Sigmoid colon (tissue), 7 donors: ENCODE measurements around the gene MTF2. TPM values are rescaled to one million over a fixed set of nuclear protein-coding genes. Genes with fewer than 3 reads are reported as not detected.
"Not testable (repeated sequence)": the region's sequence is repeated elsewhere in the genome, so short reads cannot be mapped to it uniquely, and the experiment has no call there.

Experiments used
- DNase-seq: peaks from one replicate; pipeline ENCODE4 v3.0.0-alpha.2; 2019
- H3K27ac ChIP-seq, 4 donors: fragments of 200-600 bp; sonication (generic); one replicate each; pipeline ENCODE4 v1.5.1; 2016 to 2019; ENCODE audit warnings: mild to moderate bottlenecking in 1 of 4
- H3K27me3 ChIP-seq, 3 donors: fragments of 200-600 bp; sonication (generic); one replicate each; pipeline ENCODE4 v1.5.1; 2019; ENCODE audit warnings: mild to moderate bottlenecking in 1 of 3
- H3K36me3 ChIP-seq, 4 donors: fragments of 200-600 bp; sonication (generic); one replicate each; pipeline ENCODE4 v1.5.1; 2016 to 2019
- H3K4me1 ChIP-seq, 4 donors: fragments of 200-600 bp; sonication (generic); one replicate each; pipeline ENCODE4 v1.5.1; 2017 to 2019
- H3K4me3 ChIP-seq, 4 donors: fragments of 200-600 bp; sonication (generic); one replicate each; pipeline ENCODE4 v1.5.1; 2017 to 2019; ENCODE audit warnings: mild to moderate bottlenecking in 2 of 4, moderate library complexity in 1 of 4
- H3K9me3 ChIP-seq, 4 donors: fragments of 200-600 bp in 3 of 4; sonication (generic) in 3 of 4; one replicate each; pipeline versions ENCODE4 v1.5.1 to v1.6.1; 2013 to 2019
- EP300 ChIP-seq, 4 donors: sonication (generic); formaldehyde crosslinking; IDR thresholded peaks; one replicate each; pipeline ENCODE4 v1.6.1; 2017; ENCODE audit warnings: antibody characterized with exemption in 4 of 4
- POLR2A ChIP-seq, 2 donors: fragments of 450-650 bp; IDR thresholded peaks; one replicate each; pipeline ENCODE4 v1.6.1; 2016; ENCODE audit warnings: antibody characterized with exemption in 2 of 2, mild to moderate bottlenecking in 2 of 2, moderate library complexity in 2 of 2
- POLR2AphosphoS5 ChIP-seq, 4 donors: sonication (generic); formaldehyde crosslinking; IDR thresholded peaks; one replicate each; pipeline ENCODE4 v1.6.1; 2017; ENCODE audit warnings: antibody characterized with exemption in 4 of 4
- WGBS, 2 donors: extraction: QIAGEN DNeasy Blood & Tissue Kit; methylation state at CpG; one replicate each; pipeline ENCODE4 v1.1.7; 2013; 5-methylcytosine and 5-hydroxymethylcytosine counted together
- intact Hi-C: fragments of 100-400 bp; cut with DNase I; formaldehyde crosslinking; loops from one replicate; pipeline ENCODE4 v1.15.1; 2023
- polyA plus RNA-seq, 3 donors: library from polyadenylated mRNA; stranded (reverse); fragments of 200-250 nt; gene quantifications; one replicate each; pipeline ENCODE4 v1.2.3, GENCODE V29; 2013
- total RNA-seq, 4 donors: library from RNA; depleted of rRNA; stranded (reverse); fragments of >200 nt; gene quantifications; one replicate each; pipeline ENCODE4 v1.1.0, GENCODE V29; 2016
- TF ChIP-seq, protein P1 (sequence below), 4 experiments: fragments of 450-650 bp in 3 of 4; fragments of 200-600 bp in 1 of 4; IDR thresholded peaks; one replicate each; pipeline ENCODE4 v1.5.1; 2016 to 2019; ENCODE audit warnings: antibody characterized with exemption in 4 of 4, mild to moderate bottlenecking in 3 of 4, moderate library complexity in 2 of 4
- donor health status: healthy with polysubstance abuse.
- donor health status: Bipolar disorder and iron deficiency.
- donor health status: healthy.

MTF2 gene
- total and polyA plus RNA-seq, 7 donors = 7.2 to 17.8 (median 12.3) TPM

DNA sequence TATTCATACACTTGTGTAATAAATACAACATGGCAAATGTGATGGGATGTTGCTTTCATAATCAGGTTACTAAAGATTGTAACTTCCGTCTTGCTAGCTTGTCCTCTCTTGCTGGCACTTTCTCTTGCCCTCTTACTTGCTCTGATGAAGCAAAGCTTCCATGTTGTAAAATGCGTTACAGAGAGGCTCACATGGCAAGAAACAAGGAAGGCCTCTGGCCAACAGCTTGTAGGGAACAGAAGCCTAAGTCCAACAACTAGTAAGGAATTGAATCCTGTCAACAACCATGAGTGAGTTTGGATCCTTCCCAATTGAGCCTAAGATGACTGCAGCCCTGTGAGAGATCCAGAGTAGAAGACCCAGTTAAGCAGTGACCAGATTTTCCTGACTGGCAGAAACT lies 85.7 kb downstream of the MTF2 start:
- Histone ChIP-seq H3K27me3 (no peaks in the 10 kb centered on the region), H3K36me3 (peaks cover 0 to 2% (median 0%) of the 10 kb centered on the region in 4 donors), H3K9me3 (no peaks in the 10 kb centered on the region), H3K4me1 (no peaks in the 10 kb centered on the region), H3K4me3 (no peak overlapping the region), H3K27ac (no peak overlapping the region)
- WGBS, 2 donors = 92 to 94% methylated on average over 2 of the region's 2 CpGs
- no peak for DNase-seq
- intact Hi-C loops = no loop called here
- no peak for TF ChIP-seq POLR2A (IDR thresholded peaks at IDR 0.05)
- no peak for TF ChIP-seq POLR2AphosphoS5 (IDR thresholded peaks at IDR 0.05)
- TF ChIP-seq, protein P1, sequence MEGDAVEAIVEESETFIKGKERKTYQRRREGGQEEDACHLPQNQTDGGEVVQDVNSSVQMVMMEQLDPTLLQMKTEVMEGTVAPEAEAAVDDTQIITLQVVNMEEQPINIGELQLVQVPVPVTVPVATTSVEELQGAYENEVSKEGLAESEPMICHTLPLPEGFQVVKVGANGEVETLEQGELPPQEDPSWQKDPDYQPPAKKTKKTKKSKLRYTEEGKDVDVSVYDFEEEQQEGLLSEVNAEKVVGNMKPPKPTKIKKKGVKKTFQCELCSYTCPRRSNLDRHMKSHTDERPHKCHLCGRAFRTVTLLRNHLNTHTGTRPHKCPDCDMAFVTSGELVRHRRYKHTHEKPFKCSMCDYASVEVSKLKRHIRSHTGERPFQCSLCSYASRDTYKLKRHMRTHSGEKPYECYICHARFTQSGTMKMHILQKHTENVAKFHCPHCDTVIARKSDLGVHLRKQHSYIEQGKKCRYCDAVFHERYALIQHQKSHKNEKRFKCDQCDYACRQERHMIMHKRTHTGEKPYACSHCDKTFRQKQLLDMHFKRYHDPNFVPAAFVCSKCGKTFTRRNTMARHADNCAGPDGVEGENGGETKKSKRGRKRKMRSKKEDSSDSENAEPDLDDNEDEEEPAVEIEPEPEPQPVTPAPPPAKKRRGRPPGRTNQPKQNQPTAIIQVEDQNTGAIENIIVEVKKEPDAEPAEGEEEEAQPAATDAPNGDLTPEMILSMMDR (IDR thresholded peaks at IDR 0.05) = no peak
- no peak for TF ChIP-seq EP300 (IDR thresholded peaks at IDR 0.05)

DNA sequence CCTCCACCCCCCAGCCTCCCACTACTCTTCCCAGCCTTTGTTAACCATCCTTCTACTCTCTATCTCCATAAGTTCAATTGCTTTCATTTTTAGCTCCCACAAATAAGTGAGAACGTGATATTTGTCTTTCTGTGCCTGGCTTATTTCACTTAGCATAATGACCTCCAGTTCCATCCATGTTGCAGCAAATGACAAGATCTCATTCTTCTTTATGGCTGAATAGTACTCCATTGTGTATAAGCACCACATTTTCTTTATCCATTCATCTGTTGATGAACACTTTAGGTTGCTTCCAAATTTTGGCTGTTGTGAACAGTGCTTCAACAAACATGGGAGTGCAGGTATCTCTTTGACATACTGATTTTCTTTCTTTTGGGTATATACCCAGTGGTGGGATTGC lies 86.8 kb downstream of the MTF2 start:
- intact Hi-C loops, H3K27ac ChIP-seq, H3K27me3 ChIP-seq, DNase-seq, H3K9me3 ChIP-seq, H3K4me1 ChIP-seq, H3K36me3 ChIP-seq, H3K4me3 ChIP-seq: not testable (repeated sequence)
- 94 to 98% methylated on average over 1 of the region's 1 CpG for WGBS, 2 donors

DNA sequence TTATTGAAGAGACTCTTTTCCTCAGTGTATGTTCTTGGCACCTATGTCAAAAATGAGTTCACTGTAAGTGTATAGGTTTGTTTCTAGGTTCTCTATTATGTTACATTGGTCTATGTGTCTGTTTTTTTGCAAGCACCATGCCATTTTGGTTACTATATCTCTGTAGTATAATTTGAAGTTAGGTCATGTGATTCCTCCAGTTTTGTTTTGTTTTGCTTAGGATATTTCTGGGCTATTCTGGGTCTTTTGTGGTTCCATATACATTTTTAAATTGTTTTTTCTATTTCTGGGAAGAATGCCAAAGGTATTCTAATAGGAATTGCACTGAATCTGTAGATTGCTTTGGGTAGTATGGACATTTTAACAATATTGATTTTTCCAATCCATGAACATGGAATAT lies 87.9 kb downstream of the MTF2 start:
- H3K36me3 ChIP-seq = no peaks in the 10 kb centered on the region

DNA sequence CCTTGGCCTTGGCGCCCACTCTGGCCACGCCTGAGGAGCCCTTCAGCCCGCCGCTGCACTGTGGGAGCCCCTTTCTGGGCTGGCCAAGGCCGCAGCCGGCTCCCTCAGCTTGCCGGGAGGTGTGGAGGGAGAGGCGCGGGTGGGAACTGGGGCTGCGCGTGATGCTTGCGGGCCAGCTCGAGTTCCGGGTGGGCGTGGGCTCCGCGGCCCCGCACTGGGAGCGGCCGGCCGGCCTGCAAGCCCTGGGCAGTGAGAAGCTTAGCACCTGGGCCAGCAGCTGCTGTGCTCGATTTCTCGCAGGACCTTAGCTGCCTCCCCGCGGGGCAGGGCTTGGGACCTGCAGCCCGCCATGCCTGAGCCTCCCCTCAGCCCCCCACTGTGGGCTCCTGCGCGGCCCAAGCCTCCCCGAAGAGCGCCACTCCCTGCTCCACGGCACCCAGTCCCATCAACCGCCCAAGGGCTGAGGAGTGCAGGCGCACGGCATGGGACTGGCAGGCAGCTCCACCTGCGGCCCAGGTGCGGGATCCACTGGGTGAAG lies 91.1 kb downstream of the MTF2 start:
- H3K36me3 ChIP-seq, H3K9me3 ChIP-seq, H3K4me3 ChIP-seq, H3K27me3 ChIP-seq, H3K27ac ChIP-seq, DNase-seq: not testable (repeated sequence)
- intact Hi-C loops = loop anchor here (10.0 kb wide), 1 partner anchor 385 kb away; the partner anchor contains the start of gene EVI5
- H3K4me1 ChIP-seq = peaks cover 0 to 29% (median 16%) of the 10 kb centered on the region in 4 donors
- WGBS, 2 donors = 96 to 98% methylated on average over 36 of the region's 36 CpGs

More for the DNA sequence above, 87.9 kb downstream of the MTF2 start:
- Histone ChIP-seq H3K4me1 (peaks cover 0 to 13% (median 3%) of the 10 kb centered on the region in 4 donors), H3K4me3 (no peak overlapping the region), H3K27ac (no peak overlapping the region), H3K9me3 (no peaks in the 10 kb centered on the region), H3K27me3 (no peaks in the 10 kb centered on the region)
- intact Hi-C loops = no loop called here
- TF ChIP-seq POLR2AphosphoS5 (IDR thresholded peaks at IDR 0.05) = no peak
- no peak for TF ChIP-seq POLR2A (IDR thresholded peaks at IDR 0.05)
- TF ChIP-seq, protein P1 (IDR thresholded peaks at IDR 0.05) = no peak
- no peak for TF ChIP-seq EP300 (IDR thresholded peaks at IDR 0.05)
- no peak for DNase-seq

DNA sequence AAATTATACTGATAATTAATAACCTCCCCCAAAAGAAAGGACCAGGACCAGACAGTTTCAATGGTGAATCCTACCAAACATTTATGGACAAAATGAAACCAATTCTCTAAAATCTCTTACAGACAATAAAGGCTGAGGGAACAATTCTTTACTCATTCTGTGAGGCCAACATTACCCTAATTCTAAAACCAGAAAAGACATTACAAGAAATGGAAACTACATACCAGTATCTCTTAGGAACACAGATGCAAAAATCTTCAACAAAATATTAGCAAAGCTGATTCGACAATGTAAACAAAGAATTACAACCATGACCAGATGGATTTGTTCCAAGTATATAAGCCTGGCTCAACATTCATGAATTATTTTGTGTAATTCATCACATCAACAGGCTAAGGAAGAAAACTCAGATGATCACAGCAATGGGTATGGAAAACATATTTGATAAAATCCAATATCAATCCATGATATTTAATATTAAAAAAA lies 92.5 kb downstream of the MTF2 start:
- Histone ChIP-seq H3K9me3 (no peaks in the 10 kb centered on the region), H3K4me1 (peaks cover 0 to 31% (median 18%) of the 10 kb centered on the region in 4 donors), H3K36me3 (peaks cover 0 to 8% (median 0%) of the 10 kb centered on the region in 4 donors), H3K4me3 (no peak overlapping the region), H3K27ac (no peak overlapping the region), H3K27me3 (no peaks in the 10 kb centered on the region)
- WGBS, 2 donors = 19 to 54% methylated on average over 1 of the region's 1 CpG
- intact Hi-C loops = loop anchor here (10.0 kb wide), 1 partner anchor 387 kb away; the partner anchor contains the start of gene EVI5
- TF ChIP-seq EP300 (IDR thresholded peaks at IDR 0.05) (no peak), POLR2A (IDR thresholded peaks at IDR 0.05) (no peak)
- TF ChIP-seq, protein P1 (IDR thresholded peaks at IDR 0.05) = no peak
- no peak for DNase-seq

DNA sequence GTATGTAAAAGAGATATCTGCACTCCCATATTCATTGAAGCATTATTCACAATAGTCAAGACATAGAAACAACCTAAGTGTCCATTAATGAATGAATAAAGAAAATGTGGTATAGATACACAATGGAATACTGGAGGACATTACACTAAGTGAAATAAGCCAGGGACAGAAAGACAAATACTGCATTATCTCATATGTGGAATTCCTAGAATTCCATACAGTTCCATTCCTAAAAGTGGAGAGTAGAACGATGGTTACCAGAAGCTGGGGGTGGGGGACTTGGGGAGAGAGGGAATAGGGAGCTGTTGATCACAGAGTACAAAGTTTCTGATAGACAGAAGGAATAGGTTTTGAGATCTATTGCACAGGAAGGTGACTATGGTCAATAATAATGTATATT lies 93.7 kb downstream of the MTF2 start:
- DNase-seq = no peak
- Histone ChIP-seq H3K9me3 (no peaks in the 10 kb centered on the region), H3K27ac (no peak overlapping the region), H3K36me3 (peaks cover 0 to 8% (median 0%) of the 10 kb centered on the region in 4 donors), H3K4me3 (no peak overlapping the region), H3K4me1 (peaks cover 0 to 42% (median 24%) of the 10 kb centered on the region in 4 donors), H3K27me3 (no peaks in the 10 kb centered on the region)
- intact Hi-C loops = loop anchor here (10.0 kb wide), 1 partner anchor 388 kb away; the partner anchor contains the start of gene EVI5
- 70 to 77% methylated on average over 1 of the region's 1 CpG for WGBS, 2 donors
- TF ChIP-seq POLR2AphosphoS5 (IDR thresholded peaks at IDR 0.05) (no peak), POLR2A (IDR thresholded peaks at IDR 0.05) (no peak), EP300 (IDR thresholded peaks at IDR 0.05) (no peak)
- TF ChIP-seq, protein P1 (IDR thresholded peaks at IDR 0.05) = no peak

DNA sequence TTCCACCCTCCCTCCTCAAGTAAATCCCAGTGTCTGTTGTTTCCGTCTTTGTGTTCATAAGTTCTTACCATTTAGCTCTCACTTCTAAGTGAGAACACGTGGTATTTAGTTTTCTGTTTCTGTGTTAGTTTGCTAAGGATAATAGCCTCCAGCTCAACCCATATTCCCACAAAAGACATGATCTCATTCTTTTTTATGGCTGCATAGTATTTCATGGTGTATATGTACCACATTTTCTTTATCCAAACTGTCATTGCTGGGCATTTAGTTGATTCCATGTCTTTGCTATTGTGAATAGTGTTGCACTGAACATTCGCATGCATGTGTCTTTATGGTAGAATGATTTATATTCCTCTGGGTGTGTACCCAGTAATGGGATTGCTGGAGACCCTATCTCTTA lies 95.6 kb downstream of the MTF2 start:
- H3K4me1 ChIP-seq = peaks cover 0 to 55% (median 35%) of the 10 kb centered on the region in 4 donors
- H3K27ac ChIP-seq, H3K36me3 ChIP-seq, H3K27me3 ChIP-seq, H3K4me3 ChIP-seq, DNase-seq, H3K9me3 ChIP-seq: not testable (repeated sequence)
- intact Hi-C loops = loop anchor here (10.0 kb wide), 1 partner anchor 390 kb away; the partner anchor contains the start of gene EVI5
- WGBS, 2 donors = 97 to 98% methylated on average over 3 of the region's 3 CpGs
